Activated T-cell treated with anti-CD3 and anti-CD28 coated beads, Interleukin-2, amount 50 U/mL, for 24 hours (primary cell): ENCODE data around the gene NRP1.

ENCODE experiments used
- DNase-seq: peaks from one replicate; pipeline ENCODE4 v3.0.0-alpha.2; 2020
- H3K27ac Mint-ChIP-seq: 2 replicates; pipeline ENCODE4 v1.8.0; 2020; ENCODE audit warnings: mild to moderate bottlenecking, mixed read lengths
- H3K27me3 Mint-ChIP-seq: 2 replicates; pipeline ENCODE4 v1.8.0; 2020; ENCODE audit warnings: mixed read lengths
- H3K36me3 Mint-ChIP-seq: 2 replicates; pipeline ENCODE4 v1.8.0; 2020; ENCODE audit warnings: low read depth, mixed read lengths
- H3K4me1 Mint-ChIP-seq: 2 replicates; pipeline ENCODE4 v1.8.0; 2020; ENCODE audit warnings: low read depth, mixed read lengths
- H3K4me3 Mint-ChIP-seq: 2 replicates; pipeline ENCODE4 v1.8.0; 2020; ENCODE audit warnings: mild to moderate bottlenecking, moderate library complexity, mixed read lengths
- H3K9me3 Mint-ChIP-seq: 2 replicates; pipeline ENCODE4 v1.8.0; 2020; ENCODE audit warnings: mixed read lengths

NRP1 gene

DNA sequence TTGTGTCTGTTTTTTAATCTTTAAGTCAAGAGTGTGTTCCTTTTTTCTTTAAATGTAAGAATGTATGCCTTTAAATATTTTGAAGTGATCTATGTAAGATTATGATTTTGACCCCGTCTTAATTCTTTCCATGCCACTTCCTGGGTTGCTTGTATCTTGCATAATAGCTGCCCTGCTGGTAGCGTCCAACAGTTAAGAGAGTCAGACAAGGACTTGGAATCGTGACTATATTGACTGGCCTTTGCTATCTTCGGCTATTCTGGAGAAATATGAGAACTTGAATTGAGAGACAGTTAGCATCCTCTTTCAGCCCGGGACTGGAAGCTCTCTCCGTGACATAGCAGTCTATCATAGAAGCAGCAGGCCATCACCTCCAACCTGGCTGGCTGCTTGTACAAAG, 13.0 kb downstream of the NRP1 start:
- DNase-seq, result no peak
- H3K4me3 Mint-ChIP-seq, result no peak overlapping the region
- no peaks in the 10 kb centered on the region for H3K4me1 Mint-ChIP-seq
- no peak overlapping the region for H3K27ac Mint-ChIP-seq
- H3K36me3 Mint-ChIP-seq, result no peaks in the 10 kb centered on the region
- peaks cover 9% of the 10 kb centered on the region for H3K27me3 Mint-ChIP-seq
- H3K9me3 Mint-ChIP-seq, result no peaks in the 10 kb centered on the region

DNA sequence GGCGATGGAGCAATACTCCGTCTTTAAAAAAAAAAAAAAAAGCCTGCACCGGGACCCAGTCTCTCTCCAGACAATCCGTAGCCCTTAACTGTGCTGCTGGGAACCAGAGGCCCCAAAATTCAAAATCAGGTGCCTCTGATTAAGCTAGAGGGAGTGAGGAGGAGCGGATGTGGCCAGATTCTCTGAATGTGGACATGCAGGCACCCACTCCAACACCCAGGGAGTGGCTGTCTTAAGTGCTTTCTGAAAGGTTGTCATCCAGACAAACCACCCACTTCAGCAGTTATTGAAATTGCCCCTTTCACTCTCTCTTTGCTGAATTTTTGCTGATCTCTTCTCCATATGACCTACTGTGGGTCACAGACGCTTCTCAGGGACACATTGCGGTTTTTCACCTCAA, 14.2 kb downstream of the NRP1 start:
- Mint-ChIP-seq H3K36me3 (no peaks in the 10 kb centered on the region), H3K9me3 (no peaks in the 10 kb centered on the region), H3K4me1 (no peaks in the 10 kb centered on the region), H3K27me3 (peaks cover 5% of the 10 kb centered on the region), H3K27ac (no peak overlapping the region), H3K4me3 (no peak overlapping the region)
- DNase-seq, result no peak

- Mint-ChIP-seq H3K36me3 (no peaks in the 10 kb centered on the region), H3K9me3 (no peaks in the 10 kb centered on the region), H3K27ac (no peak overlapping the region)
Observed at GRCh38 chr10:33315891-33316290, 18.6 kb downstream of the NRP1 start.

GRCh38 chr10:33314811-33315561, 19.5 kb downstream of the NRP1 start:
- no peak for DNase-seq
- Mint-ChIP-seq H3K4me3 (no peak overlapping the region), H3K9me3 (no peaks in the 10 kb centered on the region), H3K27ac (no peak overlapping the region), H3K4me1 (no peaks in the 10 kb centered on the region), H3K27me3 (peaks cover 5% of the 10 kb centered on the region), H3K36me3 (no peaks in the 10 kb centered on the region)

More at GRCh38 chr10:33315891-33316290, 18.6 kb downstream of the NRP1 start:
- DNase-seq, result no peak
- Mint-ChIP-seq H3K4me1 (no peaks in the 10 kb centered on the region), H3K27me3 (peaks cover 3% of the 10 kb centered on the region), H3K4me3 (no peak overlapping the region)

- Mint-ChIP-seq H3K36me3 (no peaks in the 10 kb centered on the region), H3K9me3 (no peaks in the 10 kb centered on the region), H3K27ac (no peak overlapping the region), H3K4me3 (no peak overlapping the region), H3K27me3 (peaks cover 2% of the 10 kb centered on the region), H3K4me1 (peaks cover 2% of the 10 kb centered on the region)
- no peak for DNase-seq
Observed at GRCh38 chr10:33311640-33312039, 22.8 kb downstream of the NRP1 start.

DNA sequence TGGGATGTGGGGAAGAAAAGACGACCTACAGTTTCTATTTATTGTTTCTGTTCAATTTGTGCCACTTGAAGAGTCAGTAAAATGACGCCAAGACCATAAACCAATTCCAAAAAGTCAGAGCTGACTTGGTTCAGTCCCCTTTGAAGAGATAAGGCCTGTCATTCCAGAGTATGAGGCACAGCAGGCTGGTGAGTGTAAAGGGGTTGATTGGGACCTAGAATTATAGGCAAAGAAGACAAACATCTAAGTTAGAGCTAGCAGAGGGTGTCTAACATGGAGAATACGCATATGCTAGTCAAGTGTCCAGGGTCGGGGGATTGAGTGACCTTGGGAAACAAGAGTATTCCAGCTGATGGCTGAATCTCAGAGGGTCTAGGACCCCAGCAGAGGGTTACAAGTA, 23.6 kb downstream of the NRP1 start:
- Mint-ChIP-seq H3K27ac (no peak overlapping the region), H3K27me3 (peaks cover 2% of the 10 kb centered on the region), H3K4me1 (peaks cover 2% of the 10 kb centered on the region), H3K9me3 (no peaks in the 10 kb centered on the region), H3K4me3 (no peak overlapping the region), H3K36me3 (no peaks in the 10 kb centered on the region)
- DNase-seq, result no peak

DNA sequence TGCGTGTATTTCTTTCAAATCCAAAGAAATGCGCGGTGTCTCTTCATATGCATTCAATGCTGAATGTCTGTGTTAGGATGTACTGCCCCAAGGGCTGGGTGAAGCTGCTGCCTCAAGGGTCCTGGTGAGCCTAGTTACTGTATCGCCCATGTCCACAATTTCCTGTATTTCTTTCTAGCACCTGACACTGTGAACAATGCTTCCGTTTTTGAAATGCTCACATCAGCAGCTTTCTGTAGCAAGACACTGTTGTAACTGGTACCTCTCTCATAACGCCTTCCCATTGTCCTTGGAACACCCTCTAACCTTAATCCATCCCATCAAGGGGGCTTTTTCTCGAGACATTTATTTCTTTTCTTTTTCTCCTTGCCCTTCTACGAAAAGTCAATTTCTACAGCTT, 25.1 kb downstream of the NRP1 start:
- Mint-ChIP-seq H3K27ac (no peak overlapping the region), H3K4me3 (no peak overlapping the region), H3K9me3 (no peaks in the 10 kb centered on the region), H3K4me1 (peaks cover 2% of the 10 kb centered on the region), H3K27me3 (peaks cover 2% of the 10 kb centered on the region), H3K36me3 (no peaks in the 10 kb centered on the region)
- DNase-seq, result no peak

- H3K4me3 Mint-ChIP-seq, result no peak overlapping the region
- no peak for DNase-seq
- H3K27me3 Mint-ChIP-seq, result peaks cover 2% of the 10 kb centered on the region
- H3K9me3 Mint-ChIP-seq, result no peaks in the 10 kb centered on the region
- peaks cover 2% of the 10 kb centered on the region for H3K4me1 Mint-ChIP-seq
- H3K27ac Mint-ChIP-seq, result no peak overlapping the region
- H3K36me3 Mint-ChIP-seq, result no peaks in the 10 kb centered on the region
Observed at GRCh38 chr10:33307835-33308234, 26.6 kb downstream of the NRP1 start.

DNA sequence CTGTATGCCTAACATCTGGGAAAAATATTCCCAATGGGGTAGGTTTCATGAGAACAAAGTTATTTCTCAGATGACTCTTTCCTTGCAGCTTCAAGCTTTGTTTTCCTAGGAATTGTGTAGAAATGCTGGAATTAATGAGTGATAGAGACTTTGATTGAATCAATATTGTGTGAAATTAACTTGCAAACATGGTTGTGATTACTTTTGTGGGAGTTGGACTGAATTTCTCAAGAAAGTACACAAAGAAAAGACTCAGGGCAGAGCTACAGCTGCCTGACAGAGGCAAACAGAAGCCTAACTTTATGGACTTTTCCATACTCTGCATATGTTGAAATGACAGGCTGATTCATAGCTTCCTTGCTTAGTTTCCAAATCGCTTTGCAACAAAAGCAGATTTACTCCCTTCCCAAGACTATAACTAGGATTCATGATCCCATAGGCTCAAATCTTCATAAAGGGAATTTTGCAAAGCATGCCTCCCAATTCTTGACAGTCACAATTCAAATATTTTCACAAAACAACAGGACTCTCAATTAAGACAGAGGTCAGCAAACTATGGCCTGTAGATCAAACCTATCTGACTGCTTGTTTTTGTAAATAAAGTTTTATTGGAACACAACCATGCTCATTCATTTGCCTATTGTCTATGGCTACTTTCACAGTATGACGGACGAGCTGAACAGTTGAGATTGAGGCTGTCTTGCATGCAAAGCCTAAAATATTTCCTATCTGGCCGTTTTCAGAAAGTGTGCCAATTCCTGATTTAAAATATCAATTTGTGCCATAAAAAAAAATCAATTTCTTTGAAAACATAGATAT, 27.6 kb downstream of the NRP1 start:
- Mint-ChIP-seq H3K27me3 (peaks cover 2% of the 10 kb centered on the region), H3K4me3 (no peak overlapping the region), H3K9me3 (no peaks in the 10 kb centered on the region), H3K27ac (no peak overlapping the region), H3K36me3 (no peaks in the 10 kb centered on the region), H3K4me1 (peaks cover 9% of the 10 kb centered on the region)
- DNase-seq, result no peak

DNA sequence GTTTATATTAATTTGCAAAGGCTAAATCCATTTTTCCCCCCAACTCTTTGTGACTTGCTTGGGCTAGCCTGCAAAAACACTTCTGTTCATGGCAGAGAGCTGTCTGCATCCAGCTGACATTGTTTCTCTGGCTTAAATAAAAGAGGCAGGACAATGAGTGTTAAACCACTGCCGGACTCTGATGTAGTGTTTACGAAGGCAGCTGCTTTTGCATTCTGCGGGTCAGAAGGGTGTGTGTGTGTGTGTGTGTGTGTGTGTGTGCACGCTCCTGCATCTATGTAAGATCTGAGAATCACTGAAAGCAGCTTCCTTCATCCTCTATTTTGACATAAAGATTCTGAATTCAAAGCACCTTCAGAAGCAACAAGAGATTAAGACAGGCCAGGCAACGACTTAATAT, 28.3 kb downstream of the NRP1 start:
- Mint-ChIP-seq H3K27me3 (peaks cover 2% of the 10 kb centered on the region), H3K27ac (no peak overlapping the region), H3K4me1 (peaks cover 12% of the 10 kb centered on the region), H3K4me3 (no peak overlapping the region), H3K36me3 (no peaks in the 10 kb centered on the region), H3K9me3 (no peaks in the 10 kb centered on the region)
- DNase-seq, result no peak

GRCh38 chr10:33304423-33305225, 29.8 kb downstream of the NRP1 start:
- Mint-ChIP-seq H3K4me3 (no peak overlapping the region), H3K9me3 (no peaks in the 10 kb centered on the region), H3K27me3 (no peaks in the 10 kb centered on the region), H3K4me1 (peaks cover 12% of the 10 kb centered on the region), H3K27ac (no peak overlapping the region), H3K36me3 (no peaks in the 10 kb centered on the region)
- DNase-seq, result no peak

GRCh38 chr10:33303988-33304387, 30.5 kb downstream of the NRP1 start:
- Mint-ChIP-seq H3K27me3 (no peaks in the 10 kb centered on the region), H3K9me3 (no peaks in the 10 kb centered on the region), H3K27ac (no peak overlapping the region), H3K4me3 (no peak overlapping the region), H3K36me3 (no peaks in the 10 kb centered on the region), H3K4me1 (peaks cover 10% of the 10 kb centered on the region)
- DNase-seq, result no peak

- H3K27ac Mint-ChIP-seq, result no peak overlapping the region
- H3K27me3 Mint-ChIP-seq, result no peaks in the 10 kb centered on the region
- no peak overlapping the region for H3K4me3 Mint-ChIP-seq
- no peak for DNase-seq
- H3K4me1 Mint-ChIP-seq, result peaks cover 18% of the 10 kb centered on the region
- no peaks in the 10 kb centered on the region for H3K36me3 Mint-ChIP-seq
- no peaks in the 10 kb centered on the region for H3K9me3 Mint-ChIP-seq
Observed at GRCh38 chr10:33302208-33302829, 32.1 kb downstream of the NRP1 start.

GRCh38 chr10:33301097-33301789, 33.2 kb downstream of the NRP1 start:
- Mint-ChIP-seq H3K27me3 (no peaks in the 10 kb centered on the region), H3K36me3 (no peaks in the 10 kb centered on the region), H3K9me3 (no peaks in the 10 kb centered on the region), H3K4me1 (peaks cover 18% of the 10 kb centered on the region), H3K27ac (no peak overlapping the region), H3K4me3 (no peak overlapping the region)
- DNase-seq, result no peak
